SIG-M5 treated with dmso at 0.1 percent for 504 hours (cell line): ENCODE data around the gene LEMD2.

Experiments used
- DNase-seq: peaks from one replicate; lab custom pipeline; 2025; ENCODE audit not compliant: unreplicated experiment; lab: John Stamatoyannopoulos, UW

The LEMD2 gene

GRCh38 chr6:33797626-33798342, 8.9 kb upstream of the LEMD2 start:
- DNase-seq, result no peak

GRCh38 chr6:33794910-33795623, 6.1 kb upstream of the LEMD2 start:
- peak; percentile 16 for DNase-seq

- no peak for DNase-seq
These were observed 4.1 kb upstream of the LEMD2 start for GRCh38 chr6:33792981-33793380.

GRCh38 chr6:33791620-33792019, 2.7 kb upstream of the LEMD2 start:
- no peak for DNase-seq

GRCh38 chr6:33790910-33791309, 2.0 kb upstream of the LEMD2 start:
- no peak for DNase-seq

- no peak for DNase-seq
These were observed 1.4 kb upstream of the LEMD2 start for GRCh38 chr6:33790379-33790778.

GRCh38 chr6:33789550-33789895, 593 bp upstream of the LEMD2 start:
- DNase-seq, result no peak

- peak; percentile 81 for DNase-seq
These were observed 806 bp downstream of the LEMD2 start for GRCh38 chr6:33787954-33788693.

GRCh38 chr6:33787346-33787953, 1.5 kb downstream of the LEMD2 start:
- no peak for DNase-seq

GRCh38 chr6:33786736-33787135, 2.2 kb downstream of the LEMD2 start:
- no peak for DNase-seq

GRCh38 chr6:33785778-33786177, 3.2 kb downstream of the LEMD2 start:
- no peak for DNase-seq

GRCh38 chr6:33784787-33785186, 4.1 kb downstream of the LEMD2 start:
- no peak for DNase-seq

- no peak for DNase-seq
These were observed 5.0 kb downstream of the LEMD2 start for GRCh38 chr6:33783781-33784520.

- DNase-seq, result no peak
These were observed 6.4 kb downstream of the LEMD2 start for GRCh38 chr6:33782561-33782960.

- DNase-seq, result no peak
These were observed 7.6 kb downstream of the LEMD2 start for GRCh38 chr6:33781131-33781975.

- no peak for DNase-seq
These were observed 9.0 kb downstream of the LEMD2 start for GRCh38 chr6:33779895-33780294.

GRCh38 chr6:33779290-33779689, 9.6 kb downstream of the LEMD2 start:
- no peak for DNase-seq

GRCh38 chr6:33778444-33779121, 10.3 kb downstream of the LEMD2 start:
- no peak for DNase-seq
